GM20000 (cell line): ENCODE results near the gene ZSCAN21.
"Not testable (repeated sequence)": the region's sequence is repeated elsewhere in the genome, so short reads cannot be mapped to it uniquely, and the experiment has no call there.

Experiments
- DNase-seq: peaks from one replicate; pipeline ENCODE4 v3.0.0; 2012; ENCODE audit warnings: low spot score
- TF ChIP-seq, protein P1 (sequence below): IDR thresholded peaks from 2 replicates; pipeline ENCODE4 v1.5.1; 2012; ENCODE audit warnings: mild to moderate bottlenecking, control low read depth; ENCODE audit errors: extremely low read depth, missing control alignments

ZSCAN21 gene

DNA sequence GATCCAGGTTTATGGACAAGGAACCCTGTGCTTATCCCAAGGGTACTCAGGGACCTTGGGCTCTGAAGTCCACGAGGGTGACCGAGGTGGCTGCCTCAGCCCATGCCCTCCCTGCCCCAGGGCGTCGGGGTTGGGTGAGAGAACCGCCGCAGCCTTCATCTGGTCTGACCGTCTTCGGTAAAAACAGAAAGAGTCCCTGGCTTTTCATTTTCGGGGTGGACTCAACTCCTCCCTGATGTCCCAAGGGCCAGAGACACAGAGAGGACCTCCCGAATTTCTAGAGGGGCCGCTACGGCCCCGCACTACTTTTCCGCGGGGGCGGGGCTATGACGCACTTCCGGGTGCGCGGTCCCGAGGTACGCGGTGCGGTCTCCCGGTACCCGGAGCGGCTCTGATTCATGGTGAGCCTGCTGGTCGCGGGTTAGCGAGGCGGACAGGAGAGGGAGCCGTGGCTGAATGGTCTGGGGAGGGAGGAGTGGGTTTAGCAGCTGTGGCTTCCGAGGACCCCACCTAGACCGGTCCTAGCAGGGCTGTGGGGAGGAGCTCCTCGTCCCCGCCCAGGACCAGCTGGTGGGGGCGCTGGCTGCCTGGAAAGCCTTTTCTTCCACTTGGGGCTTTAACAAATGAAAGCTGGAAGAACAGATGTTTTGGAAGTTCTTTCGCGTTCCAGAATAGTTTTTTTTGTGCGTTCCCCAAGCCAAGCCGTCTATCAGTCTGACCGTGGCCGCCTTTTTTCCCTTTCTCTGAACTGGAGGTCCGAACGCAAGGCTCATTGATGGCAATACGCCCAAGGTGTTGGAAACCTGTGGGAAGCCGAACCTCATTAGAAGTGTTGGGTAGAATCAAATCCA lies at the start of gene ZSCAN21:
Gene ZSCAN21, plus strand, starts transcription at position 334 of the 851 bp plus-strand sequence. CDS start 7,233 bp downstream, outside the sequence.
- DNase-seq: peak; percentile 84
- TF ChIP-seq, protein P1, sequence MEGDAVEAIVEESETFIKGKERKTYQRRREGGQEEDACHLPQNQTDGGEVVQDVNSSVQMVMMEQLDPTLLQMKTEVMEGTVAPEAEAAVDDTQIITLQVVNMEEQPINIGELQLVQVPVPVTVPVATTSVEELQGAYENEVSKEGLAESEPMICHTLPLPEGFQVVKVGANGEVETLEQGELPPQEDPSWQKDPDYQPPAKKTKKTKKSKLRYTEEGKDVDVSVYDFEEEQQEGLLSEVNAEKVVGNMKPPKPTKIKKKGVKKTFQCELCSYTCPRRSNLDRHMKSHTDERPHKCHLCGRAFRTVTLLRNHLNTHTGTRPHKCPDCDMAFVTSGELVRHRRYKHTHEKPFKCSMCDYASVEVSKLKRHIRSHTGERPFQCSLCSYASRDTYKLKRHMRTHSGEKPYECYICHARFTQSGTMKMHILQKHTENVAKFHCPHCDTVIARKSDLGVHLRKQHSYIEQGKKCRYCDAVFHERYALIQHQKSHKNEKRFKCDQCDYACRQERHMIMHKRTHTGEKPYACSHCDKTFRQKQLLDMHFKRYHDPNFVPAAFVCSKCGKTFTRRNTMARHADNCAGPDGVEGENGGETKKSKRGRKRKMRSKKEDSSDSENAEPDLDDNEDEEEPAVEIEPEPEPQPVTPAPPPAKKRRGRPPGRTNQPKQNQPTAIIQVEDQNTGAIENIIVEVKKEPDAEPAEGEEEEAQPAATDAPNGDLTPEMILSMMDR: no peak

DNA sequence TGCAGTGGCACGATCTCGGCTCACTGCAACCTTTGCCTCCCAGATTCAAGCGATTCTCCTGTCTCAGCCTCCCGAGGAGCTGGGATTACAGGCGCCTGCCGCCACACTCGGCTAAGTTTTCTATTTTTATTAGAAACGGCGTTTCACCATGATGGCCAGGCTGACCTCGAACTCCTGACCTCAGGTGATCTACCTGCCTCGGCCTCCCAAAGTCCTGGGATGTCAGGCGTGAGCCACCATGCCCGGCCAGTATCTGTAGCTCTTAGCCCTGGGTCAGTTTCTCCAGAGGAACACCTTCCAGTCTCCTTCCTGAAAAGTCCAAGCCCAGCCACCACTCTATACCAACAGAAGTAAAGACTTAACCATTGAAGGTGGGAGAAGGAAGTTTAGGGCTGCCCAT lies 49.3 kb upstream of the ZSCAN21 start:
- TF ChIP-seq, protein P1: no peak
- DNase-seq: no peak

DNA sequence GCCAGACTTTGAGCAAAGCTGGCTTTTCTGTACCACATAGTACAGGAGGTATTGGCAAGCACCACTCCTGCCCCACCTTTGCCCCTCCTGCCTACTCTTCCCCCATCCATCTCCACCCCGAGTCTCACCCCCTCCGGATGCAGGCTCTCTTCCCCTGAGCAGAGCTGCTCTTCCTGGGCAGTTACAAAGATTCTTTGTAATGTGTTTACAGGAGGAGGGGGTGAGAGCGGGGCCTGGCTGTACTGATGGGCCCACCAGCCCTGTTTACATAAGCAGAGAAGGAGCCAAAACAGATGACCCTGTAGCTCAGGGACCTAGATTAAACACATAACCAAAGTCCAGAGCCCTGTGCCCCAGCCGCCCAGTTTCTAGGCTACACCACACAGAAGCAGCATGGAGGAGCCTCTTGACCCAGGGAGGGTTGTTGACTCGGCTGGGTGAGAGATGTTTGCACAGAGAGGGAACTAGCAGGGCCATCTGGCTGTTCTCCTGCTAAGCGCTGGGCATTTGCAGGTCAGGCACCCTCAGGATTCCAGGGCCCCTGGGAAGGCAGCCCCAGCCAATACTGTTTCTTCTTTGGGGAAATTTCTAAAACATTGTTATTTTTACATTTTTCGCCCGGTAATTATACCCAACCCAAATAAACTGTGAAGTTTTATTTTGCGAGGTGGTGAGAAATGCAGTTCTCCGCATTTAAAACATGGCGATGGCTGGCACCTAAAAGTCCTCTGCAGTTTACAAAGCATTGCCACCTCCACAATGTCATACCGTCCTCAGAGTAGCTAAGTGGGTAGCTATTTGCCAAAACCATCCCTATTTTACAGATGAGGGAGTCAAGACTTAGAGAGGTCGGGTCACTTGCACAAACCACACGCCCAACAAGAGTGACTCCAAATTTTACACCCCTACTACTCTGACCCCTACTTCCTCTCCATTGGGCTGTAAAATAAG lies 45.6 kb upstream of the ZSCAN21 start:
- TF ChIP-seq, protein P1: no peak
- DNase-seq: no peak

DNA sequence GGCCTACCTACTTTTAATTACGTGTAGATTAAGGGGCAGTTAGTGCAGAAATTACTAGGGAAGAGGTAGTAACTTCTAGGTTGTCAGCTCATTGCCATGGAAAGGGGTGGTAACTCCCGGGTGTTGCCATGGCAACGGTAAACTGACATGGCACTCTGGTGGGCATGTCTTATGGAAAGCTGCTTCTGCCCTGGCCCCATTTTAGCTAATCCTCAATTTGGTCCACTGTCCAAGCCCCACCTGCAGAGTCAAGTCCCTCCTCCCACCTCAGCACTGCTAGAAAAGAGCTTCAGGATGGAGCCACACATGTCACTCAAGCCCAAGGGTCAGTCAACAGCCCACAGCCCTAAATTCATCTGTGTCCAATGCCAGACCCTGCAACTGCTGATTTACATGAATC lies 41.7 kb upstream of the ZSCAN21 start:
- no peak for DNase-seq
- TF ChIP-seq, protein P1: no peak

DNA sequence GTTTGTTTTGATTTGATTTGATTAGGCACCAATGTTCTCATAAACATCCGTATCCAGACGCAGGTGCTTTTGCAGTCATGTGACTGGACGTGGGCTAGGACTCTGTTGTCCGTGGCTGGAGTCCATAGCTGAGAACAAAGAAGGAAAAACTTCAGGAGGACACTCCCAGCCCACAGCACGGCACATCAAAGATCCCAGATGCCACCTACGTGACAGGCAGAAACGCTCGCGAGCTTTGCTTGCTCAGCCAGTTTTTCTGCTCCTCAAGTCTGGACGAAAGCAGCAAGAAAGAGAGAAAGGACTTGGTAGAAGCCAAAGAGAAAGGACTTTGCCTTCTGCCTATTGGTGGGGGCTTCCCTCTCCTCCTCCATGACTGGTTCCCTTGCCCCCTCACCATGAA lies 41.0 kb upstream of the ZSCAN21 start:
- no peak for DNase-seq
- TF ChIP-seq, protein P1: no peak

DNA sequence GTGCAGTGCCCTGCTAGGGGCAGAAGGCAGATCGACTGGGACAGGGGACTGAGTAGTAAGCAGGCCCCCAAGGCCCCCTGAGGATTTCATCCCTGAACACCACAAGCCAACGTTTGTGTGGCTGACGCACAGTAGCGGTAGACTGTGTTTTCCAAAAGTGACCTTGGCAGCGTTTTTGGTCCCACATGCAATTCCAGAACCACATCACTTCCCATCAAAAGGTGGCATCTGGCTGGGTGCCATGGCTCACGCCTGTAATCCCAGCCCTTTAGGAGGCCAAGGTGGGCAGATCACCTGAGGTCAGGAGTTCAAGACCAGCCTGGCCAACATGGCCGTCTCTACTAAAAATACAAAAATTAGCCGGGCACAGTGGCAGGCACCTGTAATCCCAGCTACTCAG lies 39.6 kb upstream of the ZSCAN21 start:
- not testable (repeated sequence) for DNase-seq

DNA sequence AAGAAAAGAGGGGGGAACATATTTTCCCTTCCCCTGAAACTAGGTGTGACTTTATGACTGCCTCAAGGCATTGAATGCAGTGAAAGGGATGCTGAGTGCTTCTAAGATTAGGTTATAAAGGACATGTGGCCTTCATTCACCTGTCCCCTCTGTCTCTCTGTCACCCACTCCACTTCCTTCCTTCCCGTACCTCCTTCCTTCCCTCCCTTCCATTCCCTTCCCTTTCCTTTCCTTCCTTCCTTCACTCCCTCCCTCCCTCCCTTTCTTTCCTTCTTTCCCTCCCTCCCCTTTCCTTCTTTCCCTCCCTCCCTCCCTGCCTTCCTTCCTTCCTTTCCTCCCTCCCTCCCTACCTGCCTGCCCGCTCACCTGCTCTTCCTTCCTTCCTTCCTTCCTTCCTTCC lies 38.7 kb upstream of the ZSCAN21 start:
- TF ChIP-seq, protein P1: no peak
- DNase-seq: no peak
